Mesenchymal stem cell (in vitro differentiated cells and primary cell): ENCODE data around the gene TXNDC9.
A peak's percentile ranks its signal among the peaks of the same experiment; 100 is the strongest.

Experiments used
- DNase-seq: peaks from one replicate; pipeline ENCODE4 v3.0.0-alpha.2; 2013
- H2AFZ ChIP-seq: one replicate; pipeline ENCODE4 v1.6.1; 2013; ENCODE audit warnings: low read depth, mild to moderate bottlenecking, control low read depth, inconsistent platforms, low read length, moderate library complexity
- H2AK5ac ChIP-seq: 2 replicates; pipeline ENCODE4 v1.6.1; 2013; ENCODE audit warnings: low read length, moderate library complexity, mild to moderate bottlenecking, inconsistent platforms; ENCODE audit not compliant: severe bottlenecking
- H2BK120ac ChIP-seq: one replicate; pipeline ENCODE4 v1.6.1; 2013; ENCODE audit warnings: low read depth, mild to moderate bottlenecking, inconsistent platforms, low read length, moderate library complexity
- H2BK12ac ChIP-seq, 2 experiments: one replicate each; pipeline ENCODE4 v1.6.1; 2013; ENCODE audit warnings: inconsistent platforms in 2 of 2, low read length in 2 of 2, mild to moderate bottlenecking in 2 of 2, moderate library complexity in 2 of 2, control low read depth in 1 of 2
- H2BK15ac ChIP-seq: one replicate; pipeline ENCODE4 v1.6.1; 2013; ENCODE audit warnings: mild to moderate bottlenecking, low read depth, inconsistent platforms; ENCODE audit not compliant: poor library complexity, severe bottlenecking
- H2BK5ac ChIP-seq: 2 replicates; pipeline ENCODE4 v1.6.1; 2013; ENCODE audit warnings: low read depth, mild to moderate bottlenecking, low read length, control low read depth, inconsistent platforms; ENCODE audit not compliant: poor library complexity, severe bottlenecking
- H3K14ac ChIP-seq, 2 experiments: one replicate each; pipeline ENCODE4 v1.6.1; 2013; ENCODE audit warnings: inconsistent platforms in 2 of 2, low read length in 2 of 2, control low read depth in 1 of 2, mild to moderate bottlenecking in 1 of 2, moderate library complexity in 1 of 2
- H3K18ac ChIP-seq, 2 experiments: one replicate each; pipeline ENCODE4 v1.6.1; 2013; ENCODE audit warnings: inconsistent platforms in 2 of 2, low read length in 2 of 2, control low read depth in 1 of 2, low read depth in 1 of 2, mild to moderate bottlenecking in 1 of 2
- H3K23ac ChIP-seq, 2 experiments: one replicate each; pipeline ENCODE4 v1.6.1; 2013; ENCODE audit warnings: inconsistent platforms in 2 of 2, low read length in 2 of 2, mild to moderate bottlenecking in 2 of 2, moderate library complexity in 2 of 2, control low read depth in 1 of 2
- H3K27ac ChIP-seq: 2 replicates; pipeline ENCODE4 v1.5.1; 2013; ENCODE audit warnings: mild to moderate bottlenecking, moderate library complexity, low read length, control low read depth, inconsistent platforms; ENCODE audit not compliant: poor library complexity, severe bottlenecking
- H3K27me3 ChIP-seq, 2 experiments: 2 replicates each; pipeline versions ENCODE4 v1.6.1 to v1.7.0; 2013; ENCODE audit warnings: low read length in 2 of 2, mild to moderate bottlenecking in 2 of 2, moderate library complexity in 2 of 2, control low read depth in 1 of 2, inconsistent platforms in 1 of 2; ENCODE audit not compliant: control insufficient read depth in 1 of 2, insufficient read depth in 1 of 2
- H3K36me3 ChIP-seq, 2 experiments: 2 replicates each; pipeline versions ENCODE4 v1.6.1 to v1.7.0; 2013; ENCODE audit warnings: low read length in 2 of 2, control low read depth in 1 of 2, inconsistent platforms in 1 of 2, low read depth in 1 of 2, mild to moderate bottlenecking in 1 of 2; ENCODE audit not compliant: insufficient read depth in 2 of 2, control insufficient read depth in 1 of 2
- H3K4ac ChIP-seq, 2 experiments: one replicate each; pipeline ENCODE4 v1.6.1; 2013; ENCODE audit warnings: inconsistent platforms in 2 of 2, low read length in 2 of 2, mild to moderate bottlenecking in 2 of 2, moderate library complexity in 2 of 2, control low read depth in 1 of 2, low read depth in 1 of 2
- H3K4me1 ChIP-seq: 2 replicates; pipeline ENCODE4 v1.6.1; 2013; ENCODE audit warnings: low read depth, low read length, control low read depth; ENCODE audit not compliant: control insufficient read depth, insufficient read depth
- H3K4me2 ChIP-seq: 2 replicates; pipeline ENCODE4 v1.6.1; 2013; ENCODE audit warnings: low read length, mild to moderate bottlenecking, inconsistent platforms; ENCODE audit not compliant: poor library complexity, severe bottlenecking
- H3K4me3 ChIP-seq, 2 experiments: 2 replicates each; pipeline versions ENCODE4 v1.5.1 to v1.7.0; 2013; ENCODE audit warnings: low read length in 2 of 2, mild to moderate bottlenecking in 2 of 2, control low read depth in 1 of 2, low read depth in 1 of 2; ENCODE audit not compliant: insufficient read depth in 1 of 2
- H3K79me1 ChIP-seq: replicated peaks from 2 replicates; pipeline ENCODE4 v1.6.1; 2013; ENCODE audit warnings: mild to moderate bottlenecking, control low read depth, low read length, inconsistent platforms; ENCODE audit not compliant: poor library complexity, severe bottlenecking
- H3K9ac ChIP-seq: 2 replicates; pipeline ENCODE4 v1.7.0; 2013; ENCODE audit warnings: mild to moderate bottlenecking, low read length, moderate library complexity
- H3K9me3 ChIP-seq: 2 replicates; pipeline ENCODE4 v1.7.0; 2013; ENCODE audit warnings: mild to moderate bottlenecking, low read length; ENCODE audit not compliant: control insufficient read depth
- H4K8ac ChIP-seq: one replicate; pipeline ENCODE4 v1.6.1; 2013; ENCODE audit warnings: inconsistent platforms, mild to moderate bottlenecking, low read length, moderate library complexity
- H4K91ac ChIP-seq: one replicate; pipeline ENCODE4 v1.6.1; 2013; ENCODE audit warnings: mild to moderate bottlenecking, low read length, inconsistent platforms
- WGBS: methylation state at CpG from one replicate; pipeline ENCODE4 v1.1.7; 2013; ENCODE audit warnings: mixed read lengths; 5-methylcytosine and 5-hydroxymethylcytosine counted together

TXNDC9 gene

GRCh38 chr2:99275882-99276281 is 60.3 kb downstream of the TXNDC9 start:
- 86% methylated on average over 7 of the region's 7 CpGs for WGBS
- Histone ChIP-seq H4K8ac (no peak overlapping the region), H2AFZ (no peak overlapping the region), H3K4me3 (no peak overlapping the region), H3K79me1 (no peaks in the 10 kb centered on the region), H3K4me2 (no peak overlapping the region), H3K18ac (no peak overlapping the region), H3K9ac (no peak overlapping the region), H3K4me1 (peaks cover 4% of the 10 kb centered on the region), H3K36me3 (no peaks in the 10 kb centered on the region), H3K23ac (no peak overlapping the region), H3K14ac (no peak overlapping the region), H3K4ac (no peak overlapping the region), H3K9me3 (peaks cover 7% of the 10 kb centered on the region), H2BK12ac (no peak overlapping the region), H2BK120ac (no peak overlapping the region), H3K27ac (no peak overlapping the region), H2BK15ac (no peak overlapping the region), H4K91ac (no peak overlapping the region), H2BK5ac (no peak overlapping the region), H2AK5ac (peak overlapping the region; percentile 65), H3K27me3 (no peaks in the 10 kb centered on the region)
- DNase-seq, result no peak
